Tibial nerve (tissue), 4 donors: ENCODE results near the gene CREB1. TPM values are rescaled to one million over a fixed set of nuclear protein-coding genes. Genes with fewer than 3 reads are reported as not detected.

ENCODE experiments used
- DNase-seq, 2 donors: peaks; one replicate each; pipeline ENCODE4 v3.0.0-alpha.2; 2019; ENCODE audit warnings: low spot score in 2 of 2
- H3K27ac ChIP-seq, 4 donors: fragments of 200-600 bp; sonication (generic) in 3 of 4; one replicate each; pipeline ENCODE4 v1.5.1; 2017 to 2019; ENCODE audit warnings: mild to moderate bottlenecking in 1 of 4
- H3K27me3 ChIP-seq, 2 donors: fragments of 200-600 bp; sonication (generic) in 1 of 2; one replicate each; pipeline versions ENCODE4 v1.5.1 to v1.6.0; 2017 to 2019
- H3K36me3 ChIP-seq, 3 donors: fragments of 200-600 bp; sonication (generic); one replicate each; pipeline ENCODE4 v1.5.1; 2018 to 2019
- H3K4me1 ChIP-seq, 4 donors: fragments of 200-600 bp; sonication (generic) in 3 of 4; one replicate each; pipeline ENCODE4 v1.5.1; 2017 to 2019
- H3K4me3 ChIP-seq, 4 donors: fragments of 200-600 bp; sonication (generic) in 3 of 4; one replicate each; pipeline ENCODE4 v1.5.1; 2017 to 2019; ENCODE audit warnings: mild to moderate bottlenecking in 1 of 4, moderate library complexity in 1 of 4
- H3K9me3 ChIP-seq, 4 donors: fragments of 200-600 bp; sonication (generic) in 3 of 4; one replicate each; pipeline ENCODE4 v1.5.1; 2017 to 2019
- EP300 ChIP-seq, 2 donors: sonication (generic); formaldehyde crosslinking; IDR thresholded peaks; one replicate each; pipeline ENCODE4 v1.6.1; 2017; ENCODE audit warnings: antibody characterized with exemption in 2 of 2, mild to moderate bottlenecking in 1 of 2
- POLR2A ChIP-seq, 2 donors: fragments of 450-650 bp; IDR thresholded peaks; one replicate each; pipeline ENCODE4 v1.6.1; 2017; ENCODE audit warnings: antibody characterized with exemption in 2 of 2, mild to moderate bottlenecking in 2 of 2, moderate library complexity in 2 of 2
- WGBS, 2 donors: methylation state at CpG; one replicate each; pipeline ENCODE4 v1.1.5; 2018; 5-methylcytosine and 5-hydroxymethylcytosine counted together
- total RNA-seq, 4 donors: library from RNA; depleted of rRNA; stranded (reverse); fragments of >200 nt; gene quantifications; one replicate each; pipeline ENCODE4 v1.1.0, GENCODE V29; 2016
- TF ChIP-seq, protein P1 (sequence below), 5 experiments: fragments of 200-600 bp in 3 of 5; fragments of 450-650 bp in 2 of 5; sonication (generic) in 3 of 5; IDR thresholded peaks; one replicate each; pipeline ENCODE4 v1.5.1; 2016 to 2019; ENCODE audit warnings: antibody characterized with exemption in 5 of 5, mild to moderate bottlenecking in 3 of 5, moderate library complexity in 2 of 5

Gene CREB1
- total RNA-seq, 4 donors from 2014 or later = 28.9 to 67.7 (median 34.0) TPM

DNA sequence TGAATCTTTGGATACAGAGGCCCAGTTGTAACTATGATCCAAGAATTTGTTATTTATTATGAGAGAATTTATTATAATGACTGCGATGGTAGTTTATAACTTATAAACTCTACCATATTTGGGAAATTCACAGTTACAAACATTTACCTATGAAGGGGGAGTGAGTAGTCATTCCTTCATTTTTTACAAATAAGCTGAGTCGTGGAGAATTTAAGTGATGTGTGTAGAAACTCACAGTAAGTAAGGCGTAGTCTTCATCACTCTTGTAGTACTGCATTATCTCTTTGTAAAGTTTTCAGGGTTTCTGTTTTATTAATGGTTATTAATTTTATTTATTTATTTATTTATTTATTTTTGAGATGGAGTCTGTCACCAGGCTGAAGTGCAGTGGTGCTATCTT, 13.5 kb downstream of the CREB1 start:
- H3K27me3 ChIP-seq = no peaks in the 10 kb centered on the region
- H3K36me3 ChIP-seq = no peaks in the 10 kb centered on the region
- no peak overlapping the region for H3K4me3 ChIP-seq
- peaks cover 0 to 22% (median 5%) of the 10 kb centered on the region in 4 donors for H3K4me1 ChIP-seq
- 95 to 97% methylated on average over 3 of the region's 3 CpGs for WGBS, 2 donors
- TF ChIP-seq, protein P1, sequence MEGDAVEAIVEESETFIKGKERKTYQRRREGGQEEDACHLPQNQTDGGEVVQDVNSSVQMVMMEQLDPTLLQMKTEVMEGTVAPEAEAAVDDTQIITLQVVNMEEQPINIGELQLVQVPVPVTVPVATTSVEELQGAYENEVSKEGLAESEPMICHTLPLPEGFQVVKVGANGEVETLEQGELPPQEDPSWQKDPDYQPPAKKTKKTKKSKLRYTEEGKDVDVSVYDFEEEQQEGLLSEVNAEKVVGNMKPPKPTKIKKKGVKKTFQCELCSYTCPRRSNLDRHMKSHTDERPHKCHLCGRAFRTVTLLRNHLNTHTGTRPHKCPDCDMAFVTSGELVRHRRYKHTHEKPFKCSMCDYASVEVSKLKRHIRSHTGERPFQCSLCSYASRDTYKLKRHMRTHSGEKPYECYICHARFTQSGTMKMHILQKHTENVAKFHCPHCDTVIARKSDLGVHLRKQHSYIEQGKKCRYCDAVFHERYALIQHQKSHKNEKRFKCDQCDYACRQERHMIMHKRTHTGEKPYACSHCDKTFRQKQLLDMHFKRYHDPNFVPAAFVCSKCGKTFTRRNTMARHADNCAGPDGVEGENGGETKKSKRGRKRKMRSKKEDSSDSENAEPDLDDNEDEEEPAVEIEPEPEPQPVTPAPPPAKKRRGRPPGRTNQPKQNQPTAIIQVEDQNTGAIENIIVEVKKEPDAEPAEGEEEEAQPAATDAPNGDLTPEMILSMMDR (IDR thresholded peaks at IDR 0.05) = no peak
- TF ChIP-seq EP300 (IDR thresholded peaks at IDR 0.05) (no peak), POLR2A (IDR thresholded peaks at IDR 0.05) (no peak)
- no peak for DNase-seq
- H3K27ac ChIP-seq = no peak overlapping the region
- no peaks in the 10 kb centered on the region for H3K9me3 ChIP-seq

- H3K4me1 ChIP-seq = peaks cover 0 to 48% (median 19%) of the 10 kb centered on the region in 4 donors
- H3K27me3 ChIP-seq = no peaks in the 10 kb centered on the region
- TF ChIP-seq, protein P1 (IDR thresholded peaks at IDR 0.05) = no peak
- no peak for TF ChIP-seq POLR2A (IDR thresholded peaks at IDR 0.05)
- peak in 1 of 2 donors; percentile 7 for TF ChIP-seq EP300 (IDR thresholded peaks at IDR 0.05)
- H3K36me3 ChIP-seq = no peaks in the 10 kb centered on the region
- no peak for DNase-seq
- no peak overlapping the region for H3K27ac ChIP-seq
- H3K4me3 ChIP-seq = no peak overlapping the region
- no peaks in the 10 kb centered on the region for H3K9me3 ChIP-seq
Observed at GRCh38 chr2:207546822-207547221, 17.1 kb downstream of the CREB1 start.

DNA sequence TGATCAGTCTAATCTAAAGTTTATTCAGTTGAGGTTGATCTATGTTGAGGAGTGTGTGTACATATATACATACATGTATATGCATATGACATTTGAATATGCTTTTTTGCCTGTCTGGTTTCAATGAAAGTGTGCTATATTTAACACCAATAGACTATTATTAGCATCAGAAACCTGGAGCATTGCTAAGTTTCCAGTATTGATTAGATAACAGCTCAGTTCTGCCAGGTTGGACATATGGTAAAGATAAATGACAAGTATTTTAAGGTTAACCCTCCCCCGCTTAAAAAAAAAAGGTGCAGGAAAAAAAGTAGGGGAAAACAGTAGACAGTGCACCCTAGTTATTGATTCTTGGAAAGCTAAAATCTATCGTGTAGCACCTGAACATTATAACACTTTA, 19.4 kb downstream of the CREB1 start:
- peaks cover 0 to 48% (median 19%) of the 10 kb centered on the region in 4 donors for H3K4me1 ChIP-seq
- no peak overlapping the region for H3K4me3 ChIP-seq
- WGBS, 2 donors = 88 to 90% methylated on average over 2 of the region's 2 CpGs
- peak overlapping the region in 1 of 4 donors; percentile 66 for H3K27ac ChIP-seq
- no peaks in the 10 kb centered on the region for H3K9me3 ChIP-seq
- H3K27me3 ChIP-seq = no peaks in the 10 kb centered on the region
- DNase-seq = no peak
- H3K36me3 ChIP-seq = no peaks in the 10 kb centered on the region
- TF ChIP-seq, protein P1 (IDR thresholded peaks at IDR 0.05) = no peak
- TF ChIP-seq POLR2A (IDR thresholded peaks at IDR 0.05) (no peak), EP300 (IDR thresholded peaks at IDR 0.05) (no peak)

GRCh38 chr2:207558079-207558491, 28.3 kb downstream of the CREB1 start:
- H3K36me3 ChIP-seq = peaks cover 0 to 36% (median 0%) of the 10 kb centered on the region in 3 donors
- H3K27me3 ChIP-seq = no peaks in the 10 kb centered on the region
- H3K27ac ChIP-seq = no peak overlapping the region
- no peak for DNase-seq
- H3K4me3 ChIP-seq = no peak overlapping the region
- TF ChIP-seq POLR2A (IDR thresholded peaks at IDR 0.05) (no peak), EP300 (IDR thresholded peaks at IDR 0.05) (no peak)
- TF ChIP-seq, protein P1 (IDR thresholded peaks at IDR 0.05) = no peak
- no peaks in the 10 kb centered on the region for H3K9me3 ChIP-seq
- H3K4me1 ChIP-seq = peaks cover 0 to 28% (median 0%) of the 10 kb centered on the region in 4 donors
- 72 to 77% methylated on average over 1 of the region's 1 CpG for WGBS, 2 donors

DNA sequence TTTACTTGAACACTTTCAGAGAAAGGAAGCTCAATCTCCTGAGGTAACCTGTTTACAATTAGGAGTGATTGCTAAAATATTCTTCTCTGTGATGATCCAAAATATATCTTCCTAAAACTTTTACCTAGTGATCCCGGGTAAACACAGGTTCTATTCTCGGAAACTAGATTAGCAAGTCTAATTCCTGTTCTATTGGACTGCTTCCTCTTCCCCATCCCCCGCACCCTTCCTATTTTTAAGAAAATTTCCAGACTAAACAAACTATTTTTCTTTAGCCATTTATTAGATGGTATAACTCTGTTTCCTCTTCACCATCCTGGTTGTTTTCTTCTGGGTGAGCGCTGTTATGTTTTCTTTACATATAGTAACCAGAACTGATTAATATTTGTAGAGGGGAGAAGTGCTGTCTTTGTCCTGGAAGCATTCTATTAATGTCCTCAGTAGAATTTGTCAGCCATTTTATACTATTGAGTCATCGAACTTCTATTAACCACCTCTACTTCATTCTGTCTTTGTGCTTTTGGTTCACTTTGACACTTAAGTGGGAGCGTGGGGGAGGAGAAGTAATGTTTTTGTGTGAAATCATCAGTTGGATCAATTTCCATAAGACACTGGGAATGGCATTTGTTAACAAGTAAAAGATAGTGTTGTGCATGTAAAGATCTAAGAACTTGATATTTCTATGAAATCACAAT, 31.8 kb downstream of the CREB1 start:
- Histone ChIP-seq H3K9me3 (no peaks in the 10 kb centered on the region), H3K27me3 (no peaks in the 10 kb centered on the region), H3K4me1 (peaks cover 0 to 27% (median 0%) of the 10 kb centered on the region in 4 donors), H3K4me3 (no peak overlapping the region), H3K27ac (peak overlapping the region in 1 of 4 donors; percentile 61), H3K36me3 (peaks cover 0 to 31% (median 0%) of the 10 kb centered on the region in 3 donors)
- no peak for DNase-seq
- TF ChIP-seq POLR2A (IDR thresholded peaks at IDR 0.05) = no peak
- no peak for TF ChIP-seq EP300 (IDR thresholded peaks at IDR 0.05)
- TF ChIP-seq, protein P1 (IDR thresholded peaks at IDR 0.05) = no peak
- WGBS, 2 donors = 82% methylated on average over 6 of the region's 6 CpGs
